WTC11 (cell line): ENCODE measurements around the gene ABCA12. TPM values are rescaled to one million over a fixed set of nuclear protein-coding genes. Genes with fewer than 3 reads are reported as not detected.

Experiments
- ATAC-seq: fragments of 200-7000 bp; cut with Tn5 transposase; 2 replicates; pipeline ENCODE4 v1.10.0; 2021; ENCODE audit warnings: mild to moderate bottlenecking, moderate library complexity
- CTCF ChIA-PET: fragments of 300-600 bp; sonication (Branson Sonifier 250); formaldehyde crosslinking; loops from one replicate; lab custom pipeline; 2021; ENCODE audit warnings: antibody characterized with exemption; lab: Charles Lee
- POLR2A ChIA-PET: fragments of 350-600 bp; sonication (Branson Sonifier 250); formaldehyde crosslinking; loops from one replicate; lab custom pipeline; 2021; ENCODE audit warnings: antibody characterized with exemption; lab: Charles Lee
- DNase-seq: peaks from one replicate; pipeline ENCODE4 v3.0.0; 2021; ENCODE audit warnings: low spot score
- H3K27ac Mint-ChIP-seq: 2 replicates; pipeline ENCODE4 v1.8.0; 2021; ENCODE audit warnings: mixed read lengths
- H3K27me3 Mint-ChIP-seq: 2 replicates; pipeline ENCODE4 v1.8.0; 2021; ENCODE audit warnings: low read depth, mild to moderate bottlenecking, moderate library complexity, mixed read lengths
- H3K36me3 Mint-ChIP-seq: 2 replicates; pipeline ENCODE4 v1.8.0; 2021; ENCODE audit warnings: mixed read lengths
- H3K4me1 Mint-ChIP-seq: 2 replicates; pipeline ENCODE4 v1.8.0; 2022; ENCODE audit warnings: mixed read lengths
- H3K4me3 Mint-ChIP-seq: 2 replicates; pipeline ENCODE4 v1.8.0; 2021; ENCODE audit warnings: mild to moderate bottlenecking, moderate library complexity, mixed read lengths
- H3K9me3 Mint-ChIP-seq: 2 replicates; pipeline ENCODE4 v1.8.0; 2021; ENCODE audit warnings: mixed read lengths
- ARID4B ChIP-seq: sonication (generic); formaldehyde crosslinking; IDR thresholded peaks from 2 replicates; pipeline ENCODE4 v1.8.0; 2023; ENCODE audit warnings: missing genetic modification reagents, mild to moderate bottlenecking, borderline replicate concordance
- CREB1 ChIP-seq: sonication (generic); formaldehyde crosslinking; IDR thresholded peaks from 2 replicates; pipeline ENCODE4 v1.8.0; 2023; ENCODE audit warnings: mild to moderate bottlenecking, missing genetic modification reagents
- FOXK1 ChIP-seq: sonication (generic); formaldehyde crosslinking; IDR thresholded peaks from 2 replicates; pipeline ENCODE4 v1.8.0; 2022; ENCODE audit warnings: mild to moderate bottlenecking, moderate library complexity, missing genetic modification reagents
- FOXP1 ChIP-seq: sonication (generic); formaldehyde crosslinking; IDR thresholded peaks from 2 replicates; pipeline ENCODE4 v1.8.0; 2022; ENCODE audit warnings: missing genetic modification reagents, mild to moderate bottlenecking, moderate library complexity, borderline replicate concordance
- GTF2I ChIP-seq: fragments of 250-450 bp; sonication (Bioruptor Pico); conservative IDR thresholded peaks from 2 replicates; pipeline ENCODE4 v1.4.0; 2021; ENCODE audit warnings: mild to moderate bottlenecking
- HMGA2 ChIP-seq: fragments of 250-450 bp; sonication (Bioruptor Pico); IDR thresholded peaks from 2 replicates; pipeline ENCODE4 v1.4.0; 2021; ENCODE audit warnings: mild to moderate bottlenecking, moderate library complexity
- HMGXB4 ChIP-seq: sonication (generic); formaldehyde crosslinking; IDR thresholded peaks from 2 replicates; pipeline ENCODE4 v1.8.1; 2023; ENCODE audit warnings: mild to moderate bottlenecking, moderate library complexity, missing genetic modification reagents
- JUN ChIP-seq: sonication (generic); formaldehyde crosslinking; IDR thresholded peaks from 2 replicates; pipeline ENCODE4 v1.8.0; 2023; ENCODE audit warnings: mild to moderate bottlenecking, missing genetic modification reagents
- MXD4 ChIP-seq: fragments of 250-450 bp; sonication (Bioruptor Pico); IDR thresholded peaks from 2 replicates; pipeline ENCODE4 v1.8.0; 2021; ENCODE audit warnings: mild to moderate bottlenecking, moderate library complexity, borderline replicate concordance
- NFE2L1 ChIP-seq: sonication (generic); formaldehyde crosslinking; IDR thresholded peaks from 2 replicates; pipeline ENCODE4 v1.8.1; 2023; ENCODE audit warnings: missing genetic modification reagents
- NR1H2 ChIP-seq: sonication (generic); formaldehyde crosslinking; IDR thresholded peaks from 2 replicates; pipeline ENCODE4 v1.9.0; 2021; ENCODE audit warnings: mild to moderate bottlenecking, moderate library complexity, missing genetic modification reagents
- STAT6 ChIP-seq: sonication (generic); formaldehyde crosslinking; conservative IDR thresholded peaks from 2 replicates; pipeline ENCODE4 v1.8.1; 2023; ENCODE audit warnings: mild to moderate bottlenecking, low read depth, missing genetic modification reagents, moderate library complexity
- TEAD1 ChIP-seq: sonication (generic); formaldehyde crosslinking; IDR thresholded peaks from 2 replicates; pipeline ENCODE4 v1.8.0; 2022; ENCODE audit warnings: mild to moderate bottlenecking, missing genetic modification reagents
- USF2 ChIP-seq: sonication (generic); formaldehyde crosslinking; IDR thresholded peaks from 2 replicates; pipeline ENCODE4 v1.8.1; 2023; ENCODE audit warnings: mild to moderate bottlenecking, missing genetic modification reagents, moderate library complexity
- ZBTB43 ChIP-seq: sonication (generic); formaldehyde crosslinking; IDR thresholded peaks from 2 replicates; pipeline ENCODE4 v1.8.1; 2023; ENCODE audit warnings: mild to moderate bottlenecking, missing genetic modification reagents
- ZMAT4 ChIP-seq: fragments of 250-450 bp; sonication (Bioruptor Pico); IDR thresholded peaks from 2 replicates; pipeline ENCODE4 v1.9.0; 2021; ENCODE audit warnings: mild to moderate bottlenecking
- ZNF138 ChIP-seq: sonication (generic); formaldehyde crosslinking; conservative IDR thresholded peaks from 2 replicates; pipeline ENCODE4 v1.8.1; 2022; ENCODE audit warnings: mild to moderate bottlenecking, moderate library complexity, missing genetic modification reagents
- ZNF263 ChIP-seq: sonication (generic); formaldehyde crosslinking; IDR thresholded peaks from 2 replicates; pipeline ENCODE4 v1.8.1; 2022; ENCODE audit warnings: low read depth, mild to moderate bottlenecking, moderate library complexity, missing genetic modification reagents
- ZNF425 ChIP-seq: fragments of 250-450 bp; sonication (Bioruptor Pico); conservative IDR thresholded peaks from 2 replicates; pipeline ENCODE4 v1.9.0; 2021; ENCODE audit warnings: mild to moderate bottlenecking
- ZSCAN18 ChIP-seq: fragments of 250-450 bp; sonication (Bioruptor Pico); IDR thresholded peaks from 2 replicates; pipeline ENCODE4 v2.1.2; 2022; ENCODE audit warnings: mild to moderate bottlenecking, moderate library complexity
- total RNA-seq: library from RNA; stranded (reverse); gene quantifications from 3 replicates; pipeline ENCODE4 v1.2.3, GENCODE V29; 2021

ABCA12 gene
- total RNA-seq, 1 experiment from 2014 or later: 0.04 TPM

GRCh38 chr2:215156453-215156852 is 18.0 kb upstream of the ABCA12 start (continued):
- TF ChIP-seq FOXP1 (CRISPR knock-in tag) (no peak), ZNF138 (CRISPR knock-in tag) (no peak), NR1H2 (CRISPR knock-in tag) (no peak), MXD4 (CRISPR knock-in tag) (no peak), TEAD1 (CRISPR knock-in tag) (no peak), USF2 (CRISPR knock-in tag) (no peak)

GRCh38 chr2:215149894-215150293 is 11.5 kb upstream of the ABCA12 start:
- Mint-ChIP-seq H3K36me3 (no peaks in the 10 kb centered on the region), H3K4me3 (no peak overlapping the region), H3K9me3 (peaks cover 5% of the 10 kb centered on the region; the same call in 1 of the 2 replicates), H3K27me3 (no peaks in the 10 kb centered on the region), H3K4me1 (no peaks in the 10 kb centered on the region), H3K27ac (no peak overlapping the region)
- ChIA-PET CTCF (no interaction called here), POLR2A (interaction anchor here (1.0 kb wide), 1 partner anchor 12 kb away, joined by 3 read pairs; no protein-coding TSS in a partner anchor)
- ATAC-seq (no peak), DNase-seq (no peak)
- TF ChIP-seq GTF2I (CRISPR knock-in tag): no peak
- TF ChIP-seq FOXK1 (CRISPR knock-in tag): no peak
- TF ChIP-seq NFE2L1 (CRISPR knock-in tag): no peak
- no peak for TF ChIP-seq ZNF263 (CRISPR knock-in tag)
- TF ChIP-seq ZBTB43 (CRISPR knock-in tag): no peak
- no peak for TF ChIP-seq STAT6 (CRISPR knock-in tag)
- TF ChIP-seq ZNF425 (CRISPR knock-in tag): no peak
- no peak for TF ChIP-seq JUN (CRISPR knock-in tag)
- TF ChIP-seq ZSCAN18 (CRISPR knock-in tag): no peak
- TF ChIP-seq ARID4B: no peak
- TF ChIP-seq ZMAT4 (CRISPR knock-in tag): no peak
- TF ChIP-seq CREB1 (CRISPR knock-in tag): no peak
- no peak for TF ChIP-seq HMGA2 (CRISPR knock-in tag)
- no peak for TF ChIP-seq HMGXB4
